ENCODE results near the gene SNCB. TPM values are rescaled to one million over a fixed set of nuclear protein-coding genes. Genes with fewer than 3 reads are reported as not detected.

Gene SNCB
- total RNA-seq, 1 experiment from 2014 or later, result not detected

DNA sequence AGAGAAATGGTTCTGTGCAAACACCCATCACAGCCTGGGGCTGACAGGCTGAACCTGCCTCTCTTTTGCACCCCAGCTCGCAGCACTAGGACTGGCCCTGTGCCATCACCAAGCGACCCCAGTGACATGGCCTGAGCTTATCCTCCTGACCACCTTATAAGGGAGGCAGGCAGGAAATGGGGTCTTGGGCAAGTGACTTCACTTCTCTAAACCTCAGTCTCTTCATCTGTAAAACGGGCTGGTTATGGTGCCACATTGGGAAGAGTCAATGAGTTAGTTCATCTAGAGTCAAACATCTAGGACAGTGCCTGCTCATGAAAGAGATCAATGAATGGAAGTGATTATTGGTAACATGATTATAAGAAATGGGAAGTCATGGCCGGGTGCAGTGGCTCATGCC is 6.2 kb downstream of the SNCB start:
- no peaks in the 10 kb centered on the region for H4K20me1 ChIP-seq (ENCODE audit: insufficient read depth)
- no peak overlapping the region for H3K9ac ChIP-seq (ENCODE audit: low read length)
- no peaks in the 10 kb centered on the region for H3K9me2 ChIP-seq (ENCODE audit: insufficient read depth)
- no peaks in the 10 kb centered on the region for H3K36me3 ChIP-seq (ENCODE audit: control insufficient read depth in 1 of 2, insufficient read depth in 2 of 2, low read length in 2 of 2)
- no peak overlapping the region for H3K4me2 ChIP-seq (ENCODE audit: low read length)
- ChIA-PET POLR2A (no interaction called here), RAD21 (ENCODE audit: low non-redundant PET in 1 of 2, low total read pairs in 2 of 2, uncharacterized antibody in 2 of 2, unreplicated experiment in 2 of 2) (no interaction called here), CTCF (no interaction called here)
- H3K4me3 ChIP-seq (replicated peaks in 1 of 2; ENCODE audit: low read depth in 1 of 2, low read length in 2 of 2), result no peak overlapping the region
- ATAC-seq (no peak), DNase-seq (ENCODE audit: low read depth, low spot score) (no peak)
- BruUV-seq (replicated peaks), result no TSS peak
- H2AFZ ChIP-seq (ENCODE audit: low read depth, low read length, poor library complexity, severe bottlenecking), result no peak overlapping the region
- no peaks in the 10 kb centered on the region for H3K9me3 ChIP-seq (ENCODE audit: control insufficient read depth in 1 of 2, insufficient read depth in 1 of 2, low read depth in 1 of 2, low read length in 2 of 2)
- H3K79me2 ChIP-seq (ENCODE audit: insufficient read depth, low read length), result no peaks in the 10 kb centered on the region
- TF ChIP-seq ZNF274 (IDR thresholded peaks at IDR 0.05; ENCODE audit: low read depth, low read length) (no peak), FOSL1 (IDR thresholded peaks at IDR 0.05; ENCODE audit: low read depth) (no peak), TCF7L2 (IDR thresholded peaks at IDR 0.05; ENCODE audit: borderline replicate concordance, extremely low read depth, insufficient read depth, insufficient read length) (no peak), ELF1 (IDR thresholded peaks at IDR 0.05; ENCODE audit: borderline replicate concordance, low read depth) (no peak), SIN3A (IDR thresholded peaks at IDR 0.05; ENCODE audit: low read depth) (no peak), POLR2AphosphoS5 (IDR thresholded peaks at IDR 0.05; ENCODE audit: low read depth, low read length) (no peak), RAD21 (IDR thresholded peaks at IDR 0.05; ENCODE audit: low read depth) (no peak), POLR2A (IDR thresholded peaks at IDR 0.05; ENCODE audit: borderline replicate concordance, extremely low read depth, insufficient read depth, insufficient read length) (no peak), CEBPB (IDR thresholded peaks at IDR 0.05; ENCODE audit: low read depth) (no peak), SRF (IDR thresholded peaks at IDR 0.05; ENCODE audit: low read depth) (no peak), JUND (IDR thresholded peaks at IDR 0.05) (no peak), EGR1 (IDR thresholded peaks at IDR 0.05; ENCODE audit: low read depth) (no peak), CBX3 (IDR thresholded peaks at IDR 0.05; ENCODE audit: low read depth) (no peak), SP1 (IDR thresholded peaks at IDR 0.05; ENCODE audit: low read depth) (no peak)
- TF ChIP-seq, protein P1, sequence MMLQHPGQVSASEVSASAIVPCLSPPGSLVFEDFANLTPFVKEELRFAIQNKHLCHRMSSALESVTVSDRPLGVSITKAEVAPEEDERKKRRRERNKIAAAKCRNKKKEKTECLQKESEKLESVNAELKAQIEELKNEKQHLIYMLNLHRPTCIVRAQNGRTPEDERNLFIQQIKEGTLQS (IDR thresholded peaks at IDR 0.05), result no peak
- TF ChIP-seq, protein P2, sequence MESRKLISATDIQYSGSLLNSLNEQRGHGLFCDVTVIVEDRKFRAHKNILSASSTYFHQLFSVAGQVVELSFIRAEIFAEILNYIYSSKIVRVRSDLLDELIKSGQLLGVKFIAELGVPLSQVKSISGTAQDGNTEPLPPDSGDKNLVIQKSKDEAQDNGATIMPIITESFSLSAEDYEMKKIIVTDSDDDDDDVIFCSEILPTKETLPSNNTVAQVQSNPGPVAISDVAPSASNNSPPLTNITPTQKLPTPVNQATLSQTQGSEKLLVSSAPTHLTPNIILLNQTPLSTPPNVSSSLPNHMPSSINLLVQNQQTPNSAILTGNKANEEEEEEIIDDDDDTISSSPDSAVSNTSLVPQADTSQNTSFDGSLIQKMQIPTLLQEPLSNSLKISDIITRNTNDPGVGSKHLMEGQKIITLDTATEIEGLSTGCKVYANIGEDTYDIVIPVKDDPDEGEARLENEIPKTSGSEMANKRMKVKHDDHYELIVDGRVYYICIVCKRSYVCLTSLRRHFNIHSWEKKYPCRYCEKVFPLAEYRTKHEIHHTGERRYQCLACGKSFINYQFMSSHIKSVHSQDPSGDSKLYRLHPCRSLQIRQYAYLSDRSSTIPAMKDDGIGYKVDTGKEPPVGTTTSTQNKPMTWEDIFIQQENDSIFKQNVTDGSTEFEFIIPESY (IDR thresholded peaks at IDR 0.05; ENCODE audit: extremely low read depth, insufficient replicate concordance, low read length), result no peak
- TF ChIP-seq, protein P3, sequence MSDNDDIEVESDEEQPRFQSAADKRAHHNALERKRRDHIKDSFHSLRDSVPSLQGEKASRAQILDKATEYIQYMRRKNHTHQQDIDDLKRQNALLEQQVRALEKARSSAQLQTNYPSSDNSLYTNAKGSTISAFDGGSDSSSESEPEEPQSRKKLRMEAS (IDR thresholded peaks at IDR 0.05), result no peak
- TF ChIP-seq, protein P4, sequence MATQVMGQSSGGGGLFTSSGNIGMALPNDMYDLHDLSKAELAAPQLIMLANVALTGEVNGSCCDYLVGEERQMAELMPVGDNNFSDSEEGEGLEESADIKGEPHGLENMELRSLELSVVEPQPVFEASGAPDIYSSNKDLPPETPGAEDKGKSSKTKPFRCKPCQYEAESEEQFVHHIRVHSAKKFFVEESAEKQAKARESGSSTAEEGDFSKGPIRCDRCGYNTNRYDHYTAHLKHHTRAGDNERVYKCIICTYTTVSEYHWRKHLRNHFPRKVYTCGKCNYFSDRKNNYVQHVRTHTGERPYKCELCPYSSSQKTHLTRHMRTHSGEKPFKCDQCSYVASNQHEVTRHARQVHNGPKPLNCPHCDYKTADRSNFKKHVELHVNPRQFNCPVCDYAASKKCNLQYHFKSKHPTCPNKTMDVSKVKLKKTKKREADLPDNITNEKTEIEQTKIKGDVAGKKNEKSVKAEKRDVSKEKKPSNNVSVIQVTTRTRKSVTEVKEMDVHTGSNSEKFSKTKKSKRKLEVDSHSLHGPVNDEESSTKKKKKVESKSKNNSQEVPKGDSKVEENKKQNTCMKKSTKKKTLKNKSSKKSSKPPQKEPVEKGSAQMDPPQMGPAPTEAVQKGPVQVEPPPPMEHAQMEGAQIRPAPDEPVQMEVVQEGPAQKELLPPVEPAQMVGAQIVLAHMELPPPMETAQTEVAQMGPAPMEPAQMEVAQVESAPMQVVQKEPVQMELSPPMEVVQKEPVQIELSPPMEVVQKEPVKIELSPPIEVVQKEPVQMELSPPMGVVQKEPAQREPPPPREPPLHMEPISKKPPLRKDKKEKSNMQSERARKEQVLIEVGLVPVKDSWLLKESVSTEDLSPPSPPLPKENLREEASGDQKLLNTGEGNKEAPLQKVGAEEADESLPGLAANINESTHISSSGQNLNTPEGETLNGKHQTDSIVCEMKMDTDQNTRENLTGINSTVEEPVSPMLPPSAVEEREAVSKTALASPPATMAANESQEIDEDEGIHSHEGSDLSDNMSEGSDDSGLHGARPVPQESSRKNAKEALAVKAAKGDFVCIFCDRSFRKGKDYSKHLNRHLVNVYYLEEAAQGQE (IDR thresholded peaks at IDR 0.05; ENCODE audit: low read depth), result no peak
- no peaks in the 10 kb centered on the region for H3K27me3 ChIP-seq (ENCODE audit: insufficient read depth, low read length)
- intact Hi-C loops (cut with micrococcal nuclease), result no loop called here
- no peak overlapping the region for H3K27ac ChIP-seq (ENCODE audit: low read depth, low read length)
- peaks cover 0 to 23% of the 10 kb centered on the region in 2 experiments; a peak in 2 of 4 replicates for H3K4me1 ChIP-seq (ENCODE audit: control insufficient read depth in 1 of 2, insufficient read depth in 2 of 2, low read length in 2 of 2)

All from HCT116 (cell line).